Stimulated activated naive CD8-positive, alpha-beta T cell treated with anti-CD3 and anti-CD28 coated beads, Interleukin-15, amount 100 ng/mL, for 72 hours (primary cell): ENCODE data around the gene ME2.
"Not testable (repeated sequence)": the region's sequence is repeated elsewhere in the genome, so short reads cannot be mapped to it uniquely, and the experiment has no call there.

Source experiments
- ATAC-seq: fragments of 150-1000 bp; cut with Tn5 transposase; 2 replicates; pipeline ENCODE4 v1.10.0; 2021; ENCODE audit warnings: mild to moderate bottlenecking, moderate library complexity
- DNase-seq, 2 donors: peaks; one replicate each; pipeline ENCODE4 v3.0.0; 2021 to 2022
- H3K27ac Mint-ChIP-seq, 2 donors: one replicate each; pipeline ENCODE4 v1.8.0; 2022; ENCODE audit warnings: mild to moderate bottlenecking in 2 of 2, mixed read lengths in 2 of 2, moderate library complexity in 2 of 2
- H3K27me3 Mint-ChIP-seq: one replicate; pipeline ENCODE4 v1.8.0; 2022; ENCODE audit warnings: mixed read lengths
- H3K4me1 Mint-ChIP-seq: one replicate; pipeline ENCODE4 v1.8.0; 2022; ENCODE audit warnings: mild to moderate bottlenecking, mixed read lengths
- H3K4me3 Mint-ChIP-seq, 2 donors: one replicate each; pipeline ENCODE4 v1.8.0; 2022; ENCODE audit warnings: mild to moderate bottlenecking in 2 of 2, mixed read lengths in 2 of 2, moderate library complexity in 1 of 2
- H3K9me3 Mint-ChIP-seq, 2 donors: one replicate each; pipeline ENCODE4 v1.8.0; 2022; ENCODE audit warnings: mixed read lengths in 2 of 2

The ME2 gene

GRCh38 chr18:50967714-50968661, 89.1 kb downstream of the ME2 start, which contains the start of gene ELAC1:
ELAC1 (plus strand) TSS chr18:50968040; CDS start chr18:50974405, 6,365 bp downstream.
- DNase-seq (peak; percentile 72 to 74), ATAC-seq (peak; percentile 97)
- H3K4me3 Mint-ChIP-seq = peak within 1 kb of the TSS; percentile 87 to 94
- H3K4me1 Mint-ChIP-seq = peaks cover 33% of the 10 kb centered on the region
- peak within 1 kb of the TSS; percentile 95 to 98 for H3K27ac Mint-ChIP-seq
- H3K9me3 Mint-ChIP-seq = peaks cover 14 to 17% of the 10 kb centered on the region in 2 donors
- H3K27me3 Mint-ChIP-seq = no peaks in the 10 kb centered on the region

- Mint-ChIP-seq H3K4me3 (peak overlapping the region; percentile 87 to 94), H3K27ac (no peak overlapping the region), H3K9me3 (peaks cover 0 to 5% of the 10 kb centered on the region in 2 donors), H3K27me3 (no peaks in the 10 kb centered on the region), H3K4me1 (peaks cover 37% of the 10 kb centered on the region)
- no peak for ATAC-seq
- DNase-seq = no peak
Observed at GRCh38 chr18:50969448-50969847, 90.5 kb downstream of the ME2 start.

- H3K27ac Mint-ChIP-seq = no peak overlapping the region
- H3K4me1 Mint-ChIP-seq = peaks cover 37% of the 10 kb centered on the region
- no peak for DNase-seq
- H3K9me3 Mint-ChIP-seq = peaks cover 0 to 3% of the 10 kb centered on the region in 2 donors
- H3K4me3 Mint-ChIP-seq = peak overlapping the region in 1 of 2 donors; percentile 39
- no peak for ATAC-seq
- H3K27me3 Mint-ChIP-seq = no peaks in the 10 kb centered on the region
Observed at GRCh38 chr18:50970006-50970405, 91.1 kb downstream of the ME2 start.

GRCh38 chr18:50972404-50972803, 93.5 kb downstream of the ME2 start:
- H3K27me3 Mint-ChIP-seq, ATAC-seq, H3K27ac Mint-ChIP-seq, H3K4me3 Mint-ChIP-seq, DNase-seq: not testable (repeated sequence)
- Mint-ChIP-seq H3K4me1 (peaks cover 37% of the 10 kb centered on the region), H3K9me3 (peaks cover 7 to 20% of the 10 kb centered on the region in 2 donors)

GRCh38 chr18:50973367-50974126, 94.6 kb downstream of the ME2 start:
- Mint-ChIP-seq H3K27ac (peak overlapping the region in 1 of 2 donors; percentile 56), H3K4me1 (peaks cover 37% of the 10 kb centered on the region), H3K4me3 (no peak overlapping the region), H3K27me3 (no peaks in the 10 kb centered on the region), H3K9me3 (peaks cover 10 to 31% of the 10 kb centered on the region in 2 donors)
- DNase-seq = no peak
- ATAC-seq = peak; percentile 93

GRCh38 chr18:50977037-50977760, 98.3 kb downstream of the ME2 start:
- DNase-seq = no peak
- no peaks in the 10 kb centered on the region for H3K27me3 Mint-ChIP-seq
- H3K4me3 Mint-ChIP-seq = no peak overlapping the region
- peaks cover 12% of the 10 kb centered on the region for H3K4me1 Mint-ChIP-seq
- no peak for ATAC-seq
- H3K27ac Mint-ChIP-seq = no peak overlapping the region
- peaks cover 13 to 35% of the 10 kb centered on the region in 2 donors for H3K9me3 Mint-ChIP-seq

- peaks cover 6 to 25% of the 10 kb centered on the region in 2 donors for H3K9me3 Mint-ChIP-seq
- H3K4me1 Mint-ChIP-seq = no peaks in the 10 kb centered on the region
- DNase-seq (no peak), ATAC-seq (no peak)
- H3K27ac Mint-ChIP-seq = no peak overlapping the region
- no peaks in the 10 kb centered on the region for H3K27me3 Mint-ChIP-seq
- no peak overlapping the region for H3K4me3 Mint-ChIP-seq
Observed at GRCh38 chr18:50981381-50981780, 102.5 kb downstream of the ME2 start.

- H3K27ac Mint-ChIP-seq = no peak overlapping the region
- ATAC-seq (no peak), DNase-seq (no peak)
- H3K4me1 Mint-ChIP-seq = no peaks in the 10 kb centered on the region
- H3K27me3 Mint-ChIP-seq = no peaks in the 10 kb centered on the region
- peaks cover 6 to 16% of the 10 kb centered on the region in 2 donors for H3K9me3 Mint-ChIP-seq
- no peak overlapping the region for H3K4me3 Mint-ChIP-seq
Observed at GRCh38 chr18:50982086-50982801, 103.3 kb downstream of the ME2 start.

GRCh38 chr18:50982802-50983179, 103.9 kb downstream of the ME2 start:
- Mint-ChIP-seq H3K27me3 (no peaks in the 10 kb centered on the region), H3K9me3 (peaks cover 6 to 11% of the 10 kb centered on the region in 2 donors), H3K4me3 (no peak overlapping the region), H3K27ac (peak overlapping the region in 1 of 2 donors; percentile 15), H3K4me1 (no peaks in the 10 kb centered on the region)
- DNase-seq (no peak), ATAC-seq (no peak)

- Mint-ChIP-seq H3K9me3 (no peaks in the 10 kb centered on the region), H3K4me1 (no peaks in the 10 kb centered on the region), H3K27me3 (no peaks in the 10 kb centered on the region), H3K4me3 (no peak overlapping the region), H3K27ac (peak overlapping the region in 1 of 2 donors; percentile 89)
- no peak for DNase-seq
- no peak for ATAC-seq
Observed at GRCh38 chr18:50986360-50987087, 107.6 kb downstream of the ME2 start.

GRCh38 chr18:50987261-50987660, 108.3 kb downstream of the ME2 start:
- ATAC-seq (no peak), DNase-seq (no peak)
- H3K4me1 Mint-ChIP-seq = no peaks in the 10 kb centered on the region
- H3K27me3 Mint-ChIP-seq = no peaks in the 10 kb centered on the region
- no peak overlapping the region for H3K27ac Mint-ChIP-seq
- H3K9me3 Mint-ChIP-seq = no peaks in the 10 kb centered on the region
- H3K4me3 Mint-ChIP-seq = no peak overlapping the region

- Mint-ChIP-seq H3K27me3 (no peaks in the 10 kb centered on the region), H3K9me3 (no peaks in the 10 kb centered on the region), H3K4me3 (no peak overlapping the region), H3K27ac (no peak overlapping the region), H3K4me1 (no peaks in the 10 kb centered on the region)
- no peak for DNase-seq
- no peak for ATAC-seq
Observed at GRCh38 chr18:50989711-50990110, 110.8 kb downstream of the ME2 start.

- H3K4me3 Mint-ChIP-seq = no peak overlapping the region
- DNase-seq (no peak), ATAC-seq (no peak)
- H3K4me1 Mint-ChIP-seq = no peaks in the 10 kb centered on the region
- no peak overlapping the region for H3K27ac Mint-ChIP-seq
- no peaks in the 10 kb centered on the region for H3K27me3 Mint-ChIP-seq
- H3K9me3 Mint-ChIP-seq = no peaks in the 10 kb centered on the region
Observed at GRCh38 chr18:50992351-50992762, 113.4 kb downstream of the ME2 start.

- Mint-ChIP-seq H3K27me3 (no peaks in the 10 kb centered on the region), H3K27ac (no peak overlapping the region), H3K9me3 (no peaks in the 10 kb centered on the region), H3K4me1 (no peaks in the 10 kb centered on the region), H3K4me3 (no peak overlapping the region)
- ATAC-seq (no peak), DNase-seq (no peak)
Observed at GRCh38 chr18:50994031-50994430, 115.1 kb downstream of the ME2 start.
